Left forelimb (tissue), 1 donor: ENCODE data around the gene CCDC88B.
A peak's percentile ranks its signal among the peaks of the same experiment; 100 is the strongest.
"Not testable (repeated sequence)": the region's sequence is repeated elsewhere in the genome, so short reads cannot be mapped to it uniquely, and the experiment has no call there.

ENCODE experiments used
- DNase-seq: peaks from one replicate; pipeline ENCODE4 v3.0.0-alpha.2; 2018; ENCODE audit warnings: low spot score

CCDC88B gene

GRCh38 chr11:64305691-64306562 lies 34.1 kb upstream of the CCDC88B start:
- peak; percentile 78 for DNase-seq

DNA sequence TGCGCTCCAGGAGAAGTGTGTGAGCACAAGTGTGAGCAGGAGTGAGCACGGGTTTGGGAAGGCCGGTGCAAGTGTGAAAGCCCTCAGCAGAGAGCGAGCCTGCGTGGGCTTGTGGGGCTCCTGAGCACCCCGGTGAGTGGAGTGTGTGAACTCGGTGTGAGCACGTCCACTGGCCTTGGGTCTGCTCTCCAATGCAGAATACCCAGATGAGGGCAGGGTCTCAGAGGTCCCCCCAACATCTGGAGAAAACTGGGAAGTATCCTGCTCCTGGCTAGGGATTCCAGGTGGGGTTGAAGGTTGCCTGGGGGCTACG lies 33.5 kb upstream of the CCDC88B start:
- DNase-seq: no peak

- DNase-seq: no peak
Observed at GRCh38 chr11:64306876-64307622, 33.0 kb upstream of the CCDC88B start.

GRCh38 chr11:64307795-64308194 lies 32.2 kb upstream of the CCDC88B start:
- not testable (repeated sequence) for DNase-seq

- no peak for DNase-seq
Observed at GRCh38 chr11:64312947-64313346, 27.1 kb upstream of the CCDC88B start.

- DNase-seq: no peak
Observed at GRCh38 chr11:64313491-64314145, 26.4 kb upstream of the CCDC88B start.

DNA sequence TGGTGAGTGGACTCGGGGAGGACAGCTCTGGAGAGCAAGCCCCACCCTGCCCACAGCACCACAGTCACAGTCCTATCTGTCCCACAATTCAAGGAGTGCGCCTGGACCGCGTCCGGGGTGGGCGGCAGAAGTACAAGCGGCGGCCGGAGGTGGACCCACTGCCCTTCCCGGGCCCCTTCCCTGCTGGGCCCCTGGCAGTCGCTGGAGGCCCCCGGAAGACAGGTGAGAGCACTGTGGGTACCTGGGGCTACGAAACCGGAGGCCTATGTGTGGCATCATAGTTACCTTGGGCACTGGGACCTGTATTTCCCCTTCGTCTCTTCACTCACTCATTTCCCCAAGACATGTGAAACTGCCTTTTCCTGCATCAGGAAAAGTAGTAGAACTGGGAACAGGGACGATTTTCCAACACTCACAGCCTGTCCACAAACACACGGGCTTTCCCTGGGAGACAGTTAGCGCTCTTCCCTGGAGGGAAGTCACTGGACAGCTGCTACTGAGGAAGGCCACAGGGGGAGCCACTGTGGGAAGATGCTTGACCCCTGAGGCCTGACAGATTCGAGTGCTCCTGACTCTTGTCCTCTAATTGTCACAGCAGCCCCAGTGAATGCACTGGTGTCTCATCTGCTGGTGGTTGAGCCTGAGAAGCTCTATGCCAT lies 25.7 kb upstream of the CCDC88B start:
- no peak for DNase-seq

GRCh38 chr11:64314805-64315561 lies 25.0 kb upstream of the CCDC88B start:
- no peak for DNase-seq

DNA sequence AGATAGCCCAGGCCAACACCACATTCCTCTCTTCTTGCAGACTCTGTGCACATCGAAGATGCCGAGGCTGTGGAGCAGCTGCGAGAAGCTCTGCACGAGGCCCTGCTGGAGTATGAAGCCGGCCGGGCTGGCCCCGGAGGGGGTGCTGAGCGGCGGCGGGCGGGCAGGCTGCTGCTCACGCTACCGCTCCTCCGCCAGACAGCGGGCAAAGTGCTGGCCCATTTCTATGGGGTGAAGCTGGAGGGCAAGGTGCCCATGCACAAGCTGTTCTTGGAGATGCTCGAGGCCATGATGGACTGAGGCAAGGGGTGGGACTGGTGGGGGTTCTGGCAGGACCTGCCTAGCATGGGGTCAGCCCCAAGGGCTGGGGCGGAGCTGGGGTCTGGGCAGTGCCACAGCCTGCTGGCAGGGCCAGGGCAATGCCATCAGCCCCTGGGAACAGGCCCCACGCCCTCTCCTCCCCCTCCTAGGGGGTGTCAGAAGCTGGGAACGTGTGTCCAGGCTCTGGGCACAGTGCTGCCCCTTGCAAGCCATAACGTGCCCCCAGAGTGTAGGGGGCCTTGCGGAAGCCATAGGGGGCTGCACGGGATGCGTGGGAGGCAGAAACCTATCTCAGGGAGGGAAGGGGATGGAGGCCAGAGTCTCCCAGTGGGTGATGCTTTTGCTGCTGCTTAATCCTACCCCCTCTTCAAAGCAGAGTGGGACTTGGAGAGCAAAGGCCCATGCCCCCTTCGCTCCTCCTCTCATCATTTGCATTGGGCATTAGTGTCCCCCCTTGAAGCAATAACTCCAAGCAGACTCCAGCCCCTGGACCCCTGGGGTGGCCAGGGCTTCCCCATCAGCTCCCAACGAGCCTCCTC lies 24.1 kb upstream of the CCDC88B start:
- DNase-seq: not testable (repeated sequence)

- DNase-seq: no peak
Observed at GRCh38 chr11:64316672-64317324, 23.2 kb upstream of the CCDC88B start.

DNA sequence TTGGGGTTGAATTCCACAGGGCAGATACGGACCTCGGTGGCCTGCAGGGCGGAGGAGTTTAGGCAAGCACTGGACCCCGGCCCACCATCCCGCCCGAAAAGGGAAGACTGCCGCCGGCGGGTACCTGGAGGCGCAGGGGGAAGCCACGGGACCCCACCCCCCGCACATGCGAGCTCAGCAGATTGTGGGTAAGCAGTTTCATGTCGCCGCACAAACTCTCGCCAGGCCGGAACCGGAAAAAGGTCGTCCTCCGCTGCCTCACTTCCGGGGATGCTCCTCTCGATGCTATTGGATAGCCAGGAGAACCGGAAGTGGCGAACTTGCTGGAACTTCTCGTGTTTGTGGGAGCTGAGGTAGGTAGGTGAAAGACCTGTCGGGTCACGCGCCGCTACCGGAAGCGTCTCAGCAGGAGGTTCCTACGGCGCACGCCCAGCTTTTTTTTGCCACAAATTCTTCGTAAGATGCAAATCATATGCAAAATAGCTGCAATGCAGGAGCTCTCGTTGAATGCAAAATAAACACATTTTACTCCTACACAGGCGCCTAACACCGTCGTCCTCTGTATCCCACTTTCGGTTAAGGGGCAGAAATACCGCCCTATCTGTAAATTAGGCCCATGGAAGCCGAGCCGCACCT lies 22.6 kb upstream of the CCDC88B start, which contains the start of gene TRMT112:
Gene TRMT112 (minus strand): TSS at position 235 of the 636 bp plus-strand sequence. CDS start 33 bp downstream, at position 202.
- DNase-seq: peak; percentile 96

- DNase-seq: peak; percentile 95
Observed at GRCh38 chr11:64317961-64318765, 21.8 kb upstream of the CCDC88B start, which contains the start of gene PRDX5. Gene PRDX5 (plus strand): TSS chr11:64318121. CDS start chr11:64318216, 95 bp downstream.

DNA sequence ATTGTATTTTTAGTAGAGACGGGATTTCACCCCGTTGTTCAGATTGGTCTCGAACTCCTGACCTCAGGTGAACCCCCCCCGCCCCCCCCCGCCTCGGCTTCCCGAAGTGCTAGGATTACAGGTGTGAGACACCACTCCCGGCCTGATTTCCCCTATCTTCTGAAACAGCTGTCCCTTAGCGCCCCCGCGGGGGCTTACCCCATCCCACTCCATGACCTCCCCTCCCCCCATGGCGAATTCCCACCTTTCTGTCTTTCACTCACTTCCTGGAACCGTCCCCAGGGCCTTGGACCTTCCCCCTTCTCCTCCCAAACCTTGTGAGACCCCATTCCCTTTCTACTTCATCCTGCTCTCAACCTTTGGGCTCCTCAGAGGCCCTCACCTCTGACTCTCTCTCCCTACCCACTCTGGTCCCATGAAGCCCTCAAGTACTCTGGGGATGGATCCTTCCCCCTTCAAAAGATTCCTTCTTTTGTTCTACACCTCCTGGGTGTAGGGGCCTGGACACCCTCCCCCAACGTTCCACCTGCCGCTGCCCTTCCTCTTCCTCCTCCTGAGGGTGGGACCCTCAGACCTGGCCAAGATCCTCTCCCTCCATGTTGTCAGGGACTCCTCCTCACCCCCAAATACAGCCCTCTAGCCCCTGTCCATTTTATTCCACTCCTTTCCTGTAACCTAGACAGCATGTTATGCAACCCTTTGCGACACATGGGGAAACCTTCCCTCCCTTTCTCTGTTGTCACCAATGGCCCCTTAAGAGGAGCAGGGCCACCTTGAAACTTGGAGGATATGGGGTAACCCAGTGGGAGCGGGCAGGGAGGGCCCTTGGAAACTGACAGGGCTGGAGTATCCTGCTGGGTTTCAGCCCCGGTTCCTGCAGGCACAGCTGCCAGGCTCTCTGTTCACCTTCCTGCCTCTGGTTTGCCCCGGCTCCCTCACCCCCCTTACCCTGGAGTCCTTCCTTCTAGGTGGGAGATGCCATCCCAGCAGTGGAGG lies 20.9 kb upstream of the CCDC88B start:
- DNase-seq: no peak

DNA sequence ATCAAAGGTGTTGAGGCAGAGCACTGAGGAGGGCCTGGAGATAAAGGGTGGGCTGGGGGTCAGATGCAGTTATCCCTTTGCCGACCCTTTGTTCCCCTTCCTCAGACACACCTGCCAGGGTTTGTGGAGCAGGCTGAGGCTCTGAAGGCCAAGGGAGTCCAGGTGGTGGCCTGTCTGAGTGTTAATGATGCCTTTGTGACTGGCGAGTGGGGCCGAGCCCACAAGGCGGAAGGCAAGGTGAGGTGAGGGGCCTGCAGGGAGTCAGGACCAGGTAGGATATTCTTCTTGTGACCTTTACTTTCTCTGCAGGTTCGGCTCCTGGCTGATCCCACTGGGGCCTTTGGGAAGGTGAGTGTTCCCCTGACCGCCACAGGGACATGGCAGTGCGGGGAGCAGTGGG lies 19.4 kb upstream of the CCDC88B start:
- DNase-seq: no peak

GRCh38 chr11:64321026-64321425 lies 19.0 kb upstream of the CCDC88B start:
- no peak for DNase-seq

- no peak for DNase-seq
Observed at GRCh38 chr11:64321533-64321932, 18.5 kb upstream of the CCDC88B start.

- DNase-seq: no peak
Observed at GRCh38 chr11:64322925-64323260, 17.1 kb upstream of the CCDC88B start.
